GM18951 (cell line): ENCODE data around the gene JOSD1.
"Not testable (repeated sequence)": the region's sequence is repeated elsewhere in the genome, so short reads cannot be mapped to it uniquely, and the experiment has no call there.

Experiments used
- POLR2A ChIP-seq: IDR thresholded peaks from 4 replicates; pipeline ENCODE4 v1.6.1; 2011; ENCODE audit warnings: mild to moderate bottlenecking; ENCODE audit not compliant: insufficient read length, insufficient read depth; ENCODE audit errors: extremely low read depth
- in situ Hi-C: fragments of 300-500 bp; cut with MboI; formaldehyde crosslinking; loops from one replicate; pipeline ENCODE4 v1.12.0; 2022; ENCODE audit warnings: low sequenced_read_pairs, mixed read lengths, inconsistent platforms; ENCODE audit not compliant: unreplicated experiment

Gene JOSD1

GRCh38 chr22:38657045-38657909, 43.5 kb downstream of the JOSD1 start:
- in situ Hi-C loops, result no loop called here
- no peak for TF ChIP-seq POLR2A

GRCh38 chr22:38656256-38657044, 44.3 kb downstream of the JOSD1 start, which contains the start of the genes CBY1 and FAM227A:
Gene CBY1 (plus strand): TSS chr22:38656638. CDS start chr22:38668055, 11,417 bp downstream.
Gene FAM227A (minus strand): TSS chr22:38656392. CDS start chr22:38650168, 6,224 bp downstream.
- TF ChIP-seq POLR2A, result peak; percentile 65
- in situ Hi-C loops, result no loop called here

- in situ Hi-C loops, result no loop called here
- no peak for TF ChIP-seq POLR2A
Observed at GRCh38 chr22:38655519-38656255, 45.1 kb downstream of the JOSD1 start.

GRCh38 chr22:38653741-38654140, 47.0 kb downstream of the JOSD1 start:
- no peak for TF ChIP-seq POLR2A
- in situ Hi-C loops, result no loop called here

GRCh38 chr22:38652859-38653258, 47.9 kb downstream of the JOSD1 start:
- TF ChIP-seq POLR2A, result no peak
- in situ Hi-C loops, result no loop called here

- in situ Hi-C loops, result no loop called here
- TF ChIP-seq POLR2A, result no peak
Observed at GRCh38 chr22:38649841-38650522, 50.8 kb downstream of the JOSD1 start.

- TF ChIP-seq POLR2A, result no peak
- in situ Hi-C loops, result no loop called here
Observed at GRCh38 chr22:38645430-38645829, 55.3 kb downstream of the JOSD1 start.

GRCh38 chr22:38644245-38644644, 56.5 kb downstream of the JOSD1 start:
- in situ Hi-C loops, result not testable (repeated sequence)

- no peak for TF ChIP-seq POLR2A
- in situ Hi-C loops, result no loop called here
Observed at GRCh38 chr22:38641476-38642040, 59.2 kb downstream of the JOSD1 start.

- in situ Hi-C loops, result no loop called here
- no peak for TF ChIP-seq POLR2A
Observed at GRCh38 chr22:38638728-38639127, 62.0 kb downstream of the JOSD1 start.

GRCh38 chr22:38638216-38638615, 62.5 kb downstream of the JOSD1 start:
- no peak for TF ChIP-seq POLR2A
- in situ Hi-C loops, result no loop called here
